Measurements from ENCODE around the gene KCNJ9.
"Not testable (repeated sequence)": the region's sequence is repeated elsewhere in the genome, so short reads cannot be mapped to it uniquely, and the experiment has no call there.

KCNJ9 gene

DNA sequence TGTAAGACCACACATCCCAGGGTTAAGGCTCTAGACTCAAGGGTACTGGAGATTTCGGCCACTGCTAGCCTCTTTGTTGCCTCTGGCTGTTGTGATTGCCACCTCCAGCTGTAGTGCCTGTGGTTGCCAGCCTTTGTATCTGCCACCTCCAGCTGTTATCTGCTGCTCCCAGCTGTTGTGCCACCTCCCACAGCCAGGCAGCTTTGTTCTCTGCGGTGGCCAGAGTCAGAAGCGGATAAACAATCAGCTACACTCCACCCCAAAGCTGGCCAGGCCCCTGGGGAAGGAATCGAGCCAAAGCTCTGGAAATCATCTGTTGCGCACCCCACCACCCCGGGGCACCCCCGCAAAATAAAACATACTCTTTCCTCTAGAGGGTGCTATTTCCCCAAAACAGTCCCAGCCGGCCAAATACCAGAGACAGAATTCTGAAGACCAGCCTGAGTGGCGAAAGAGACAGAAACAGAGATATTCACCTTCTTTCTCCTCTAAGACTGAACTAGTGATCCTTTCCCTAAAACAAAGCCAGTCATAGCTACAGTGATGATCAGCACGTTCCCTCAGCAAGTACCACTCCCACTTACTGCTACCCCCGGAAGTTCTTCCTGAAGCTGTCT is 34.7 kb upstream of the KCNJ9 start:
- TF ChIP-seq, protein P1, sequence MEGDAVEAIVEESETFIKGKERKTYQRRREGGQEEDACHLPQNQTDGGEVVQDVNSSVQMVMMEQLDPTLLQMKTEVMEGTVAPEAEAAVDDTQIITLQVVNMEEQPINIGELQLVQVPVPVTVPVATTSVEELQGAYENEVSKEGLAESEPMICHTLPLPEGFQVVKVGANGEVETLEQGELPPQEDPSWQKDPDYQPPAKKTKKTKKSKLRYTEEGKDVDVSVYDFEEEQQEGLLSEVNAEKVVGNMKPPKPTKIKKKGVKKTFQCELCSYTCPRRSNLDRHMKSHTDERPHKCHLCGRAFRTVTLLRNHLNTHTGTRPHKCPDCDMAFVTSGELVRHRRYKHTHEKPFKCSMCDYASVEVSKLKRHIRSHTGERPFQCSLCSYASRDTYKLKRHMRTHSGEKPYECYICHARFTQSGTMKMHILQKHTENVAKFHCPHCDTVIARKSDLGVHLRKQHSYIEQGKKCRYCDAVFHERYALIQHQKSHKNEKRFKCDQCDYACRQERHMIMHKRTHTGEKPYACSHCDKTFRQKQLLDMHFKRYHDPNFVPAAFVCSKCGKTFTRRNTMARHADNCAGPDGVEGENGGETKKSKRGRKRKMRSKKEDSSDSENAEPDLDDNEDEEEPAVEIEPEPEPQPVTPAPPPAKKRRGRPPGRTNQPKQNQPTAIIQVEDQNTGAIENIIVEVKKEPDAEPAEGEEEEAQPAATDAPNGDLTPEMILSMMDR (IDR thresholded peaks at IDR 0.05; ENCODE audit: insufficient read depth, low read length, poor library complexity, severe bottlenecking), result peak; percentile 66
- H3K4me3 ChIP-seq (replicated peaks; ENCODE audit: low read depth, low read length), result peak overlapping the region; percentile 33; the same call in 1 of the 2 replicates
- peak; percentile 24 for DNase-seq (ENCODE audit: extremely low read depth, insufficient read length)
- H3K27me3 ChIP-seq (replicated peaks; ENCODE audit: control insufficient read depth, insufficient read depth, low read length), result no peaks in the 10 kb centered on the region; the same call in 1 of the 2 replicates
- no peaks in the 10 kb centered on the region for H3K36me3 ChIP-seq (ENCODE audit: control insufficient read depth, insufficient read depth, low read length)

DNA sequence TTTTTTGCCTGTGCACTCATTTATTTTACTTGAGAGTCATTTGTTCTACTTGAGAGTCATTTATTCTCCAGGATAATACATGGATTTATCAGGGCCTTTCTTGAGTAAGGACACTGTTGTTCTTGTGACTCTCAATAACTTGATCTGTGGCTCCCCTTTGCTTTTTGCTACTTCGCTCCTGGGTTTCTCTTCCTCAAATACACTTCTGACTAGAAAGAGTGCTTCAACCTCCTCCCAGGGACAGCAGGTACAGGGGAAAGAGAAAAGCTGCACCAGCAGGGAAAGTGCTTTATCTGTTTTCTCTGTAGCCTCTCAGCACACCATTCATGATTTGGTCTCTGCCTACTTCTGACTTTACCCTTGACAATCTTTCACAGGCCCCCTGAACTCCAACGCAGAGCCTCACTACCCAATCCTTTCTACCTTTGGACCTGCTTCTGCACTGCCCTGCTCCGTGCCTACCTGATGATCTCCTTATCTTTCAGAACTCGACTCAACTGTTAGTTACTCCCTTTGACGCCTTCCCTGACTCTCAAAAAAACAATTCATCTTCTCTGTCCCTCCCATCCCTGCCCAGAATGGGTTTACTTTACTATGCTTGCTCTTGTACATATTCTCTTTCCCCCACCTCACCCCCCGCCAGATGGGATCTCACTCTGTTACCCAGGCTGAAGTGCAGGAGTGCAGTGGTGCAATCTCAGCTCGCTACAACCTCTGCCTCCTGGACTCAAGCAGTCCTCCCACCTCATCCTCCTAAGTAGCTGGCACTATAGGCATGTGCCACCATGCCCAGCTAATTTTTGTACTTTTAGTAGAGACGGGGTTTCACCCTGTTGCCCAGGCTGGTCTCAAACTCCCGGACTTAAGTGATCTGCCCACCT is 34.0 kb upstream of the KCNJ9 start:
- DNase-seq (ENCODE audit: extremely low read depth, insufficient read length), result no peak
- Histone ChIP-seq H3K4me3 (replicated peaks; ENCODE audit: low read depth, low read length) (peak overlapping the region; percentile 33; the same call in 1 of the 2 replicates), H3K27me3 (replicated peaks; ENCODE audit: control insufficient read depth, insufficient read depth, low read length) (no peaks in the 10 kb centered on the region; the same call in none of the 2 replicates), H3K36me3 (ENCODE audit: control insufficient read depth, insufficient read depth, low read length) (no peaks in the 10 kb centered on the region)
- TF ChIP-seq, protein P1 (IDR thresholded peaks at IDR 0.05; ENCODE audit: insufficient read depth, low read length, poor library complexity, severe bottlenecking), result no peak

DNA sequence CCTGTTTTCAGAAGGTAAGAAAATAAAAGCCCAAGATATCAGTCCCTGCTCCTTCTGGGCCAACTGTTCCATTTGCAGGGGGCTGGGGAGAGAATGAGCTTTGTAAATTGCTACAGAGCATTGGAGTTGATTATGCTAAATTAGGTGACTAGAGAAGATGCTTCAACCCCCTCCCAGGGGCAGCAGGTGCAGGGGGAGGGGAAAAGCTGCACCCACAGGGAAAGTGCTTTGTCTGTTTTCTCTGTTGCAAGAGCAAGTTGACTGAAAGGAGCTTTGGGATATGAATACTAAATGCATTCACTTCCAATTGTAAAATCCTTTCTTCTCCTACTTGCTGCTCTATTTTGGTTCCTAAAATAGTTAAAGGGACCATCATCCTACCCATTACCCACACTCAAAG is 33.0 kb upstream of the KCNJ9 start:
- Histone ChIP-seq H3K27me3 (replicated peaks; ENCODE audit: control insufficient read depth, insufficient read depth, low read length) (no peaks in the 10 kb centered on the region; the same call in none of the 2 replicates), H3K4me3 (replicated peaks; ENCODE audit: low read depth, low read length) (no peak overlapping the region), H3K36me3 (ENCODE audit: control insufficient read depth, insufficient read depth, low read length) (no peaks in the 10 kb centered on the region)
- DNase-seq (ENCODE audit: extremely low read depth, insufficient read length), result no peak
- TF ChIP-seq, protein P1 (IDR thresholded peaks at IDR 0.05; ENCODE audit: insufficient read depth, low read length, poor library complexity, severe bottlenecking), result no peak

DNA sequence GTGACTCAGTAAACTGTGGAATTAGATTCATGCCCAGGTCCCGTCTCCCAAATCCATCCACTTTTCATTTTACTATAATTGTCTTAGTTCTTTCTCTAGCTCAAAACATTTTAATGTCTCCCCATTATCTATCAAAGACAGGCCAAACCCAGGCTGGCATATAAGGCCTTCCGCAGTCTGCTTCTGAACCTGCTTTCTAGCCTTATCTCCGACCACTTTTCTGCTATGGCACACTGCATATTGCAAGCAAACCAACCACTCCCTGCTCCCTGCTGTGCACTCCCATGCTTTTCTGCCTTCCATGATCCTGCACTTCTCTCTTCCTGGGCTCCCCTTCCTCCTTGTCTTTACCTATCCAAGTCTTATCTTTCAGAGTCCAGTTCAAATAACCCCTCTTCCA is 32.2 kb upstream of the KCNJ9 start:
- Histone ChIP-seq H3K4me3 (replicated peaks; ENCODE audit: low read depth, low read length) (no peak overlapping the region), H3K36me3 (ENCODE audit: control insufficient read depth, insufficient read depth, low read length) (no peaks in the 10 kb centered on the region), H3K27me3 (replicated peaks; ENCODE audit: control insufficient read depth, insufficient read depth, low read length) (no peaks in the 10 kb centered on the region; the same call in none of the 2 replicates)
- TF ChIP-seq, protein P1 (IDR thresholded peaks at IDR 0.05; ENCODE audit: insufficient read depth, low read length, poor library complexity, severe bottlenecking), result no peak
- DNase-seq (ENCODE audit: extremely low read depth, insufficient read length), result no peak

DNA sequence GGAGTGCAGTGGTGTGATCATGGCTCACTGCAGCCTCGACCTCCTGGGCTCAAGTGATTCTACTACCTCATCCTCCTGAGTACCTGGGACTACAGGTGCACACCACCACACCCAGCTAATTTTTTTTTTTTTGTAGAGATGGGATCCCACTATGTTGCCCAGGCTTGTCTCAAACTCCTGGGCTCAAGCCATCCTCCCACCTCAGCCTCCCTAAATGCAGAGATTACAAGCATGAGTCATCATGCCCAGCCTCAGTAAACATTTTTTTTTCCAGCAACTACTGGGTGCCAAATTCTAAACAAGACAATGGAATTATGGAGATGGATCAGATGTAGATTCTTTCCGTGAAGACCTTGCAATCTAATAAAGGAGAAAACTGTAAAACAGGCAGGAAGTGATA is 31.2 kb upstream of the KCNJ9 start:
- H3K4me3 ChIP-seq (replicated peaks; ENCODE audit: low read depth, low read length); H3K36me3 ChIP-seq (ENCODE audit: control insufficient read depth, insufficient read depth, low read length); DNase-seq (ENCODE audit: extremely low read depth, insufficient read length); H3K27me3 ChIP-seq (replicated peaks; ENCODE audit: control insufficient read depth, insufficient read depth, low read length): not testable (repeated sequence)

DNA sequence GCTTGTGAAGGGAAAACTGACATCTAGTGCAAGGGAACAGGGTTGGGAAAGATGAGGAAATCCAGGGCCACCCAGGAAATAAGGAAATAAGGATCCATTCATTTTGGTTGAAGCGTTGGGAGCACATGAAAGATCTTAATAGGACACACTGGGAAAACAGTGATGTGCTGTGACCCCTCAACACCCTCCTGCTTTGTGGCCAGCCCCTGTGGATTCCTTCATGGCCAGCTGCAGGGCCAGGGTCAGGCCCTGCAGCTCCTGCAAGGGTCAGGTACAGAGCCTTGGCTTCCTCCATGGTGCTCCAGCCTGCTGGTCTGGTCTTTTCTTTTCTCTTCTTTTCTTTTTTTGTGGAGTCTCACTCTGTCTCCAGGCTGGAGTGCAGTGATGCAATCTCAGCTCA is 30.7 kb upstream of the KCNJ9 start:
- DNase-seq (ENCODE audit: extremely low read depth, insufficient read length), result no peak
- H3K36me3 ChIP-seq (ENCODE audit: control insufficient read depth, insufficient read depth, low read length), result no peaks in the 10 kb centered on the region
- TF ChIP-seq, protein P1 (IDR thresholded peaks at IDR 0.05; ENCODE audit: insufficient read depth, low read length, poor library complexity, severe bottlenecking), result no peak
- H3K27me3 ChIP-seq (replicated peaks; ENCODE audit: control insufficient read depth, insufficient read depth, low read length), result no peaks in the 10 kb centered on the region; the same call in none of the 2 replicates
- no peak overlapping the region for H3K4me3 ChIP-seq (replicated peaks; ENCODE audit: low read depth, low read length)

Data from GM06990 (cell line).